Measurements from ENCODE around the gene C10orf62.

- TF ChIP-seq, protein P1, sequence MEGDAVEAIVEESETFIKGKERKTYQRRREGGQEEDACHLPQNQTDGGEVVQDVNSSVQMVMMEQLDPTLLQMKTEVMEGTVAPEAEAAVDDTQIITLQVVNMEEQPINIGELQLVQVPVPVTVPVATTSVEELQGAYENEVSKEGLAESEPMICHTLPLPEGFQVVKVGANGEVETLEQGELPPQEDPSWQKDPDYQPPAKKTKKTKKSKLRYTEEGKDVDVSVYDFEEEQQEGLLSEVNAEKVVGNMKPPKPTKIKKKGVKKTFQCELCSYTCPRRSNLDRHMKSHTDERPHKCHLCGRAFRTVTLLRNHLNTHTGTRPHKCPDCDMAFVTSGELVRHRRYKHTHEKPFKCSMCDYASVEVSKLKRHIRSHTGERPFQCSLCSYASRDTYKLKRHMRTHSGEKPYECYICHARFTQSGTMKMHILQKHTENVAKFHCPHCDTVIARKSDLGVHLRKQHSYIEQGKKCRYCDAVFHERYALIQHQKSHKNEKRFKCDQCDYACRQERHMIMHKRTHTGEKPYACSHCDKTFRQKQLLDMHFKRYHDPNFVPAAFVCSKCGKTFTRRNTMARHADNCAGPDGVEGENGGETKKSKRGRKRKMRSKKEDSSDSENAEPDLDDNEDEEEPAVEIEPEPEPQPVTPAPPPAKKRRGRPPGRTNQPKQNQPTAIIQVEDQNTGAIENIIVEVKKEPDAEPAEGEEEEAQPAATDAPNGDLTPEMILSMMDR (IDR thresholded peaks at IDR 0.05) = no peak
- TF ChIP-seq POLR2A (IDR thresholded peaks at IDR 0.05) = no peak
Observed at GRCh38 chr10:97566336-97566996, 23.1 kb upstream of the C10orf62 start.

All from right lobe of liver (tissue), 4 donors.